ENCODE results near the gene SLC8A3.
"Not testable (repeated sequence)": the region's sequence is repeated elsewhere in the genome, so short reads cannot be mapped to it uniquely, and the experiment has no call there.

Gene SLC8A3

GRCh38 chr14:70188659-70189455 is at the start of gene SLC8A3:
Gene SLC8A3 (minus strand): TSS chr14:70188951. CDS start chr14:70168422, 20,529 bp downstream.
- no peak for DNase-seq

- no peak for DNase-seq
These were observed 49.0 kb upstream of the SLC8A3 start for GRCh38 chr14:70237710-70238109.

- no peak for DNase-seq
These were observed 45.6 kb upstream of the SLC8A3 start for GRCh38 chr14:70234066-70234950.

- DNase-seq = not testable (repeated sequence)
These were observed 43.2 kb upstream of the SLC8A3 start for GRCh38 chr14:70231756-70232544.

- not testable (repeated sequence) for DNase-seq
These were observed 41.3 kb upstream of the SLC8A3 start for GRCh38 chr14:70229877-70230640.

- no peak for DNase-seq
These were observed 25.1 kb upstream of the SLC8A3 start for GRCh38 chr14:70213721-70214282.

GRCh38 chr14:70212752-70213151 is 24.0 kb upstream of the SLC8A3 start:
- DNase-seq = no peak

GRCh38 chr14:70208380-70208779 is 19.6 kb upstream of the SLC8A3 start:
- no peak for DNase-seq

GRCh38 chr14:70203686-70204085 is 14.9 kb upstream of the SLC8A3 start:
- DNase-seq = no peak

GRCh38 chr14:70201994-70202393 is 13.2 kb upstream of the SLC8A3 start:
- no peak for DNase-seq

- DNase-seq = no peak
These were observed 4.6 kb upstream of the SLC8A3 start for GRCh38 chr14:70193396-70193795.

GRCh38 chr14:70192915-70193314 is 4.2 kb upstream of the SLC8A3 start:
- DNase-seq = no peak

GRCh38 chr14:70190156-70190555 is 1.4 kb upstream of the SLC8A3 start:
- no peak for DNase-seq

- DNase-seq = no peak
These were observed 816 bp upstream of the SLC8A3 start for GRCh38 chr14:70189456-70190077.

GRCh38 chr14:70188322-70188658 is 461 bp downstream of the SLC8A3 start:
- no peak for DNase-seq

- DNase-seq = no peak
These were observed 1.8 kb downstream of the SLC8A3 start for GRCh38 chr14:70186900-70187451.

GRCh38 chr14:70183991-70184390 is 4.8 kb downstream of the SLC8A3 start:
- DNase-seq = no peak

GRCh38 chr14:70181276-70181675 is 7.5 kb downstream of the SLC8A3 start:
- no peak for DNase-seq

GRCh38 chr14:70180718-70181117 is 8.0 kb downstream of the SLC8A3 start:
- no peak for DNase-seq

GRCh38 chr14:70177081-70177800 is 11.5 kb downstream of the SLC8A3 start:
- DNase-seq = no peak

- no peak for DNase-seq
These were observed 15.2 kb downstream of the SLC8A3 start for GRCh38 chr14:70173569-70173968.
